Ammon's horn (tissue), 1 donor: ENCODE data around the gene CDKAL1.
"Not testable (repeated sequence)": the region's sequence is repeated elsewhere in the genome, so short reads cannot be mapped to it uniquely, and the experiment has no call there.

Source experiments
- DNase-seq: peaks from one replicate; pipeline ENCODE4 v3.0.0-alpha.2; 2016; ENCODE audit warnings: low spot score

The CDKAL1 gene

GRCh38 chr6:20709451-20709850, 175.2 kb downstream of the CDKAL1 start:
- DNase-seq: no peak

DNA sequence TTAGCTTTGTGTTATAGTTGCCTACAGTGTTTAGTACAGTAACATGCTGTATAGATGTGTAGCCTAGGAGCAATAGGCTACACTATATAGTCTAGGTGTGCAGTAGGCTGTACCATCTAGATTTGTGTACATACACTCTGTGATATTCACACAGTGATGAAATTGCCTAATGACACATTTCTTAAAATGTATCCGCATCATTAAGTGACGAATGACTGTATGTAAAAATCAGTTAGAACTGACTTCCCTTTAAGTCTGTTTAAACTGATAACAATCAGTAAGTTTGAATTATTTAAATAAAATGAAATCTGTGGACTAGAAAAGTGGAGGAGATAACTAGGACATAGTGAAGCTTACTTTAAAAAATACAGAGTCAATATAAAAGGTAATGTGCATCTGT, 176.1 kb downstream of the CDKAL1 start:
- no peak for DNase-seq

- DNase-seq: no peak
These were observed 177.3 kb downstream of the CDKAL1 start for GRCh38 chr6:20711518-20711917.

- DNase-seq: no peak
These were observed 177.8 kb downstream of the CDKAL1 start for GRCh38 chr6:20712011-20712410.

- no peak for DNase-seq
These were observed 181.0 kb downstream of the CDKAL1 start for GRCh38 chr6:20715135-20715806.

GRCh38 chr6:20716865-20717264, 182.6 kb downstream of the CDKAL1 start:
- DNase-seq: no peak

DNA sequence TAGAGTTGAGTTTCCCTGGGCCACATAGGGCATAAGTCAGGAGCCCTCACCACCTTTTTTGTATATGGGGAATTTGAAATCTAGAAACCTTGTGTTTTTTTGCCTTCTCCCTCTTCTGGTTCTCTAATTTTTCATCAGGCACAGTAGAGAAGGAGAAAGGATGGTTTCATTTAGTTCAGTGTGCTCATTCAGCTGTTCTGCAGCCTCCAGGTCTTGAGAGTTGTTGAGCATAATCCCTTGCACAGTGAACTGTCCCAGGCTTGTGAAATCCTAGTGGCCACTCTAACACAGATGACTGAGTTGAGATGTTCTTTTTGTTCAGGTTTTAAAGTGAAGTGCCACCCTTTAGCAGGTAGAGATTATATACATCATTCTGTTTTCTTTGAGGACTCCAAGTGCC, 183.5 kb downstream of the CDKAL1 start:
- no peak for DNase-seq

DNA sequence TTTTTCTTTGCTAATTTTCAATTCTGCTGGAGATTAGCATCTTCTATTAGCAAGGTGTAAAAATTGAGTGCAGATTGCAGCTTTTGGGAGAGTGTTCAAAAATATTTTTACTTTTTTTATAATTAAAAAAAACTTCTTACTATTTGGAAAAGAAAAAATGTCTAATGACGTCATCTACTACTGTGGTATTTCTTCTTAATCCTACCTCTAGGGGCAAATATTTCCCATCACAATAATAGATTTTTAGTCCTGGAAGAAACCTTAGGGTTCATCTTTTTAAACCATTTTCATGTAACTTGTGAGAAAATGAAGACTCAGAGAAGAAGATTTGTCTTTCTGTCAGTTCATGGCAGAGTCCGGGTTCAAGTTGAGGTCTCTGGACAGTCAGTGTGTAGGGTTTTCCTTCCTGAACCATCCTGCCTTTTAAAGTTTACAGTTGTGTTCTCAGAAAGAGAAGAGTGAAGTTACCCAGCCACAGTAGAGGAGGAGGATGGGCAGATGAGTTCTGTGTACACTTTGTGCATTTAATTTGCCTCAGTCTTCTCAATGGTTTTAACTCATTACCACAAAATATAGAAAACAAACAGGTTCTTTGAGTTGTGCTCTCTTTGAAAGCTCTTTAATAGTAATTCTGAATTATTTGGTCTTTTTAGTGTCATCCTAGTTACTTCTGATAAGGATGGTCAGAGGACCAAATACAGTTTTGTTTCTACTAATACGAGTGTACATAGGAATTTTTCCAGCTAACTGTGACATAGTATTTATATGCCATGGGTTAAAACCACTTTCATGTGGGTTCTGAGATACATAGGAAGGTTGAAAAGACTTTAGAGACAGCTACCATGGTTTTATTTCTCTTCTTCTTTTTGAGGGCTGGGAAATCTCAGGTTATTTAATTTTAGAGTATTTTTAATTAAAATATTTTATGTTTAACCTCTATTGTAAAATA, 184.7 kb downstream of the CDKAL1 start:
- no peak for DNase-seq

DNA sequence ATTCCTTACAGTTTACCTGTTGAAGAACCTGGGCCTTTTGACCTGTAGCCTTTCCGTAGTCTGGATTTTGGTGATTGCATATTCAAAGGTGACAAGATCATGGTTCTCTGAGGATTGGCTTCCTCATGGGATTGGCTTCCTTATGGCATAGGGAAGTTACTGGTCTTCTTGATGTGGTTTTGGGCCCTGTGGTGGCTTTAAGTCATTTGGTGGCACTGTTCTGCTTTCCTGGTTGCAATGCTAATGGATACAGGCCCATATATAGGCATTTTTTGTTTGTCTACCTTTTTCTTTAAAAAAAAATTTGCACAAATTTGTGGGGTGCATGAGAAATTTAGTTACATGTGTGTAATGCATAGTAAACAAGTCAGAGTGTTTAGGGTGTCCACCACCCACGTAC, 185.7 kb downstream of the CDKAL1 start:
- no peak for DNase-seq

DNA sequence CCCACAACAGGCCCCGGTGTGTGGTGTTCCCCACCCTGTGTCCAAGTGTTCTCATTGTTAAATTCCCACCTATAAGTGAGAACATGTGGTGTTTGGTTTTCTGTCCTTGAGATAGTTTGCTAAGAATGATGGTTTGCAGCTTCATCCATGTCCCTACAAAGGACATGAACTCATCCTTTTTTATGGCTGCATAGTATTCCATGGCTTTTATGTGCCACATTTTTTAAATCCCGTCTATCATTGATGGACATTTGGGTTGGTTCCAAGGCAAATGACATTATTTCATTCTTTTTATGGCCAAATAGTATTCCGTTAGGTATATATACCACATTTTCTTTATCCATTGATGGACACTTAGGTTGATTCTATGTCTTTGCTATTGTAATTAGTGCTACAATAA, 186.9 kb downstream of the CDKAL1 start:
- not testable (repeated sequence) for DNase-seq

DNA sequence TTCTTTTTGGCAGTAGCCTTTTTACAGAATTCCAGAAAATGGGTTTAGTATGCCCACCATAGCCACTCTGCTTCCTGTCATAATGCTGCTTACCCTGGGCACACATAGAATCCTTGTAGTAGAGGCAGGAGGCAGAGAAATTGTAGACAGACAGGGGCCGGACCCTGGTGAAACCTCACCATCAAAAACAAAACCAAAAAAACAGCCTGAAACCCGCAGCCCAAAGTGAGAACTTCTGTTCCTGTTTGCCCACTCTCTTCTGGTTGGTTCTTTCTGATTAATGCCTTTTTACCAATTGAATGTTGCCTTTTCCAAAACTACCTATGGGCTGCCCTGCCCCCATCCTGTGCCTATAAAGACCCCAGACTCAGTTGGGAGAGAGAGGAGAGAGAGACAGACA, 188.2 kb downstream of the CDKAL1 start:
- DNase-seq: no peak

DNA sequence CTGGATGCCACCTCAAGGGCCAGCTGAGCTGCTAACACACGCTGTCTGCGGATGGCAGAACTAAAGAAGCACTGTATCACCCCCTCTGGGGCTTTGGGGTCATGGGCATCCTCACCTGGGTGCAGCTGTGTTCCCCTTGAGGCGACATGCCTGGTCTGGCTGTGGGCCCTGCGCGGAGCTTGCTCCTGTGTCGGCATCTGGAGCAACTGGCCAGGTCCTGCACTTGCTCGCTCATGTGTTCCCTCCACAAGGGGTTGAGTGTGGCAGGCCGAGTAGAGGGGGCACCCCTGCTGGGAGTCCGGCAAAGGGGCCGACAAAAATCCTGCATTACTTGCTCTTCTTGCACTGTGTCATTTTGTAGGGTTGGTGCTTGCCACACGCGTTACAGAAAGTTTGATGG, 189.0 kb downstream of the CDKAL1 start:
- no peak for DNase-seq

- DNase-seq: no peak
These were observed 190.4 kb downstream of the CDKAL1 start for GRCh38 chr6:20724443-20725190.

DNA sequence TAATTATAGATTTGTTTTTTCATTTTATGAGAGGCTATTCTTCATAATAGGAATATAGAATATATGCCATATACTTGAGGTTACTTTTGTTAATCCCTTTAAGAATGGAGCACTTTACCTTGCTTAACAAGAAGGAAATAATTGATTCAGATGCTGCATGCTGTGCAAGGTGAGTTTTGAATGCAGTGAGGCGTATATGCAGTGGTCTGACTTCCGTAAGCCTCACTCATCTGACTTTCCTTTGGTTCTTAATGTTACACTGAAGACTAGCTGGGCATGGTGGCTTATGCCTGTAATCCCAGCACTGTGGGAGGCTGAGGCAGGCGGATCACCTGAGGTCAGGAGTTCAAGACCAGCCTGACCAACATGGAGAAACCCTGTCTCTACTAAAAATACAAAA, 191.0 kb downstream of the CDKAL1 start:
- DNase-seq: not testable (repeated sequence)

DNA sequence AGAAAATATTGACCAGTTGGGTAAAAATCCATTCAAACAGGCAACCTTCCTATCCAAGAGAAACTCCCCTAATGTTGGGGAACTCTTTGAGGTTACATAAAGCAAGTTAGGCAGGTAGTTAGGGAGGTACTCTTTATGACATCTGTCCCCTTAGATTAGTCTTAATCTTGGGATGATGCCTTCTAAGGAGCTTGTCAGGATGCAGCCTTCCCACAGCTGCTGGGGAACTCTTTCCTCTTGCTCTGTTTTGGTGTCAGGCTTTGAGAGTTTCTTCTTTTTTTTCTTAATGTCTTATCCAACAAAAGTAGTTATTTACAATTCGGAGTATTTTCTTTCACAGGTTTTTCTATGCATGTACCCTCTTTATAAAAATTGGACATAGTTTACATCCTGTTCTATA, 194.8 kb downstream of the CDKAL1 start:
- no peak for DNase-seq

GRCh38 chr6:20732362-20732761, 198.1 kb downstream of the CDKAL1 start:
- DNase-seq: not testable (repeated sequence)

DNA sequence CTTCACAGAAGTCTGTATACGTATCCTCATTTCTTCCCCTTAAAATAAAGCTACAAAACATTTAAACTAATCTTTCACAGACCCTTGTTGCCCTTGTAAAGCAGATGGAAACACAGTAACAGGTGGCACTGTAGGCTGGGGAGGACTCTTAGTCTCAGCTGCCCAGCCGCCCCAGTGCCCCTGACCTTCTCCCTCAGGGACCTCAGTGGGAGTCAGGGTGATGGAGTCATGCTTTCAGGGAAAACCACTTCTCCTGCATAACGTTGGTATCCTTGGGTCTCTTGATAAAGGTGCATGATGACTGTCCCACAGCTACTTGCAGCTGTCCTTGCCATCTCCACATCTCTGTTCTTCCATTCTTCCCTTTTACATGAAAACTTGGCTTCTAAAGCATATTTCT, 198.6 kb downstream of the CDKAL1 start:
- no peak for DNase-seq

- no peak for DNase-seq
These were observed 203.7 kb downstream of the CDKAL1 start for GRCh38 chr6:20737912-20738311.

- DNase-seq: no peak
These were observed 205.8 kb downstream of the CDKAL1 start for GRCh38 chr6:20740088-20740487.

- DNase-seq: no peak
These were observed 206.5 kb downstream of the CDKAL1 start for GRCh38 chr6:20740727-20741126.

DNA sequence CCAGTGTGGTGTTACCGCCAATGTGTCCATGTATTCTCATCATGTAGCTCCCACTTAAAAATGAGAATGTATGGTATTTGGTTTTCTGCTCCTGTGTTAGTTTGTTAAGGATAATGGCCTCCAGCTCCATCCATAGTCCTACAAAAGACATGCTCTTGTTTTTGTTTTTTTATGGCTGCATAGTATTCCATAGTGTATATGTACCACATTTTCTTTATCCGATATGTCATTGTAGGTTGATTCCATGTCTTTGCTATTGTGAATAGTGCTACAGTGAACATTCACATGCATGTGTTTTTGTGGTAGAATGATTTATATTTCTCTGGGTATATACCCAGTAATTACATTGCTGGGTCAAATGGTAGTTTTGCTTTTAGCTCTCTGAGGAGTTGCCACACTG, 207.2 kb downstream of the CDKAL1 start:
- no peak for DNase-seq

GRCh38 chr6:20744911-20745557, 210.8 kb downstream of the CDKAL1 start:
- DNase-seq: no peak
